ENCODE results near the gene AIF1. TPM values are rescaled to one million over a fixed set of nuclear protein-coding genes. Genes with fewer than 3 reads are reported as not detected.

The AIF1 gene
- total and polyA plus RNA-seq, 2 donors from 2014 or later: 44.1 to 121 TPM

GRCh38 chr6:31664790-31665500 lies 49.9 kb downstream of the AIF1 start, which contains the start of gene GPANK1:
Gene GPANK1 (minus strand): TSS chr6:31664997. CDS start chr6:31664478, 519 bp downstream.
- peaks cover 17 to 26% (median 25%) of the 10 kb centered on the region in 3 donors for H3K36me3 ChIP-seq (ENCODE audit: control insufficient read depth in 2 of 3, insufficient read depth in 3 of 3, low read length in 3 of 3)
- intact Hi-C loops (cut with DNase I): no loop called here
- H3K27me3 ChIP-seq (ENCODE audit: control insufficient read depth, insufficient read depth, low read length): no peaks in the 10 kb centered on the region
- no peak for FAIRE-seq
- H3K4me3 ChIP-seq (ENCODE audit: low read length in 3 of 3): peak within 1 kb of the TSS; percentile 89 to 94 (median 94)
- TF ChIP-seq CTCF (IDR thresholded peaks at IDR 0.05; ENCODE audit: borderline replicate concordance, extremely low read depth, insufficient read depth): no peak
- H3K9me3 ChIP-seq (ENCODE audit: control insufficient read depth in 2 of 3, insufficient read depth in 1 of 3, low read length in 3 of 3): no peaks in the 10 kb centered on the region
- peak within 1 kb of the TSS; percentile 67 to 97 (median 77) for H3K9ac ChIP-seq (ENCODE audit: low read length in 3 of 3)
- peaks cover 2 to 30% (median 29%) of the 10 kb centered on the region in 3 donors for H3K4me1 ChIP-seq (ENCODE audit: control insufficient read depth in 2 of 3, insufficient read depth in 2 of 3, low read depth in 1 of 3, low read length in 3 of 3)
- DNase-seq: peak; percentile 90 to 98 (median 95)
- peak within 1 kb of the TSS; percentile 85 to 97 for H3K27ac ChIP-seq (ENCODE audit: low read depth in 2 of 2, low read length in 2 of 2)

- peak within 1 kb of the TSS; percentile 85 to 97 for H3K27ac ChIP-seq (ENCODE audit: low read depth in 2 of 2, low read length in 2 of 2)
- H3K27me3 ChIP-seq (ENCODE audit: control insufficient read depth, insufficient read depth, low read length): no peaks in the 10 kb centered on the region
- no peak for FAIRE-seq
- peak within 1 kb of the TSS; percentile 89 to 94 (median 94) for H3K4me3 ChIP-seq (ENCODE audit: low read length in 3 of 3)
- TF ChIP-seq CTCF (IDR thresholded peaks at IDR 0.05; ENCODE audit: borderline replicate concordance, extremely low read depth, insufficient read depth): no peak
- H3K4me1 ChIP-seq (ENCODE audit: control insufficient read depth in 2 of 3, insufficient read depth in 2 of 3, low read depth in 1 of 3, low read length in 3 of 3): peaks cover 2 to 30% (median 29%) of the 10 kb centered on the region in 3 donors
- no peaks in the 10 kb centered on the region for H3K9me3 ChIP-seq (ENCODE audit: control insufficient read depth in 2 of 3, insufficient read depth in 1 of 3, low read length in 3 of 3)
- peak within 1 kb of the TSS; percentile 73 to 97 (median 92) for H3K9ac ChIP-seq (ENCODE audit: low read length in 3 of 3)
- peak; percentile 98 to 99 (median 99) for DNase-seq
- H3K36me3 ChIP-seq (ENCODE audit: control insufficient read depth in 2 of 3, insufficient read depth in 3 of 3, low read length in 3 of 3): peaks cover 17 to 34% (median 33%) of the 10 kb centered on the region in 3 donors
- intact Hi-C loops (cut with DNase I): no loop called here
These were observed 50.7 kb downstream of the AIF1 start, which contains the start of gene CSNK2B for GRCh38 chr6:31665501-31666336. Gene CSNK2B (plus strand): TSS chr6:31666080. CDS start chr6:31666832, 752 bp downstream.

- Histone ChIP-seq H3K4me3 (ENCODE audit: low read length in 3 of 3) (peak overlapping the region; percentile 75 to 94 (median 89)), H3K4me1 (ENCODE audit: control insufficient read depth in 2 of 3, insufficient read depth in 2 of 3, low read depth in 1 of 3, low read length in 3 of 3) (peaks cover 2 to 30% (median 24%) of the 10 kb centered on the region in 3 donors), H3K27ac (ENCODE audit: low read depth in 2 of 2, low read length in 2 of 2) (peak overlapping the region; percentile 85 to 88), H3K9ac (ENCODE audit: low read length in 3 of 3) (peak overlapping the region; percentile 30 to 92 (median 73)), H3K9me3 (ENCODE audit: control insufficient read depth in 2 of 3, insufficient read depth in 1 of 3, low read length in 3 of 3) (no peaks in the 10 kb centered on the region), H3K27me3 (ENCODE audit: control insufficient read depth, insufficient read depth, low read length) (no peaks in the 10 kb centered on the region), H3K36me3 (ENCODE audit: control insufficient read depth in 2 of 3, insufficient read depth in 3 of 3, low read length in 3 of 3) (peaks cover 17 to 40% (median 39%) of the 10 kb centered on the region in 3 donors)
- no peak for TF ChIP-seq CTCF (IDR thresholded peaks at IDR 0.05; ENCODE audit: borderline replicate concordance, extremely low read depth, insufficient read depth)
- intact Hi-C loops (cut with DNase I): no loop called here
- DNase-seq (no peak), FAIRE-seq (no peak)
These were observed 51.4 kb downstream of the AIF1 start for GRCh38 chr6:31666337-31666965.

Small RNAs within 50 kb of the gene (microRNA-seq; reads per million reads assigned to microRNA genes)
- not detected for gene MIR6832

Other genes starting within 250 kb of the AIF1 start
Only the 30 nearest of the 35 such genes appear.
- gene MICB, start 117.1 kb upstream of the AIF1 start, total RNA-seq: 5.7 TPM
- gene MICB, start 117.1 kb upstream of the AIF1 start, polyA plus RNA-seq (ENCODE audit: insufficient read depth, low read depth, low replicate concordance): 1.5 TPM
- gene MCCD1, start 86.3 kb upstream of the AIF1 start, total RNA-seq: 3.5 TPM
- 325 TPM for gene MCCD1, start 86.3 kb upstream of the AIF1 start, polyA plus RNA-seq (ENCODE audit: insufficient read depth, low read depth, low replicate concordance)
- 295 TPM for gene DDX39B, start 73.2 kb upstream of the AIF1 start, total RNA-seq
- gene DDX39B, start 73.2 kb upstream of the AIF1 start, polyA plus RNA-seq (ENCODE audit: insufficient read depth, low read depth, low replicate concordance): 183 TPM
- gene ATP6V1G2, start 68.6 kb upstream of the AIF1 start, total RNA-seq: 1.2 TPM
- gene ATP6V1G2, start 68.6 kb upstream of the AIF1 start, polyA plus RNA-seq (ENCODE audit: insufficient read depth, low read depth, low replicate concordance): 6.0 TPM
- 20.0 TPM for gene NFKBIL1, start 67.6 kb upstream of the AIF1 start, total RNA-seq
- 28.2 TPM for gene NFKBIL1, start 67.6 kb upstream of the AIF1 start, polyA plus RNA-seq (ENCODE audit: insufficient read depth, low read depth, low replicate concordance)
- gene LTA, start 42.9 kb upstream of the AIF1 start, total RNA-seq: 0.35 TPM
- not detected for gene LTA, start 42.9 kb upstream of the AIF1 start, polyA plus RNA-seq (ENCODE audit: insufficient read depth, low read depth, low replicate concordance)
- 5.4 TPM for gene TNF, start 39.7 kb upstream of the AIF1 start, total RNA-seq
- 0.69 TPM for gene TNF, start 39.7 kb upstream of the AIF1 start, polyA plus RNA-seq (ENCODE audit: insufficient read depth, low read depth, low replicate concordance)
- gene LTB, start 32.8 kb upstream of the AIF1 start, total RNA-seq: 18.5 TPM
- gene LTB, start 32.8 kb upstream of the AIF1 start, polyA plus RNA-seq (ENCODE audit: insufficient read depth, low read depth, low replicate concordance): 6.6 TPM
- gene LST1, start 29.0 kb upstream of the AIF1 start, total RNA-seq: 31.5 TPM
- 14.8 TPM for gene LST1, start 29.0 kb upstream of the AIF1 start, polyA plus RNA-seq (ENCODE audit: insufficient read depth, low read depth, low replicate concordance)
- gene NCR3, start 22.2 kb upstream of the AIF1 start, total RNA-seq: 0.82 TPM
- gene NCR3, start 22.2 kb upstream of the AIF1 start, polyA plus RNA-seq (ENCODE audit: insufficient read depth, low read depth, low replicate concordance): not detected
- gene PRRC2A, start 5.5 kb downstream of the AIF1 start, total RNA-seq: 159 TPM
- gene PRRC2A, start 5.5 kb downstream of the AIF1 start, polyA plus RNA-seq (ENCODE audit: insufficient read depth, low read depth, low replicate concordance): 84.6 TPM
- gene BAG6, start 37.4 kb downstream of the AIF1 start, total RNA-seq: 232 TPM
- 215 TPM for gene BAG6, start 37.4 kb downstream of the AIF1 start, polyA plus RNA-seq (ENCODE audit: insufficient read depth, low read depth, low replicate concordance)
- 4.6 TPM for gene APOM, start 40.7 kb downstream of the AIF1 start, total RNA-seq
- gene APOM, start 40.7 kb downstream of the AIF1 start, polyA plus RNA-seq (ENCODE audit: insufficient read depth, low read depth, low replicate concordance): 154 TPM
- 26.5 TPM for gene C6orf47, start 45.5 kb downstream of the AIF1 start, total RNA-seq
- gene C6orf47, start 45.5 kb downstream of the AIF1 start, polyA plus RNA-seq (ENCODE audit: insufficient read depth, low read depth, low replicate concordance): 25.5 TPM
- gene GPANK1, start 49.8 kb downstream of the AIF1 start, total RNA-seq: 17.7 TPM
- gene GPANK1, start 49.8 kb downstream of the AIF1 start, polyA plus RNA-seq (ENCODE audit: insufficient read depth, low read depth, low replicate concordance): 28.6 TPM
- 130 TPM for gene CSNK2B, start 50.8 kb downstream of the AIF1 start, total RNA-seq
- gene CSNK2B, start 50.8 kb downstream of the AIF1 start, polyA plus RNA-seq (ENCODE audit: insufficient read depth, low read depth, low replicate concordance): 270 TPM
- 15.1 TPM for gene LY6G5B, start 54.7 kb downstream of the AIF1 start, total RNA-seq
- 2.5 TPM for gene LY6G5B, start 54.7 kb downstream of the AIF1 start, polyA plus RNA-seq (ENCODE audit: insufficient read depth, low read depth, low replicate concordance)
- 2.5 TPM for gene LY6G5C, start 65.8 kb downstream of the AIF1 start, total RNA-seq
- 4.6 TPM for gene LY6G5C, start 65.8 kb downstream of the AIF1 start, polyA plus RNA-seq (ENCODE audit: insufficient read depth, low read depth, low replicate concordance)
- 48.7 TPM for gene ABHD16A, start 88.1 kb downstream of the AIF1 start, total RNA-seq
- gene ABHD16A, start 88.1 kb downstream of the AIF1 start, polyA plus RNA-seq (ENCODE audit: insufficient read depth, low read depth, low replicate concordance): 50.2 TPM
- gene LY6G6F, start 91.6 kb downstream of the AIF1 start, total RNA-seq: not detected
- not detected for gene LY6G6F, start 91.6 kb downstream of the AIF1 start, polyA plus RNA-seq (ENCODE audit: insufficient read depth, low read depth, low replicate concordance)
- gene LY6G6D, start 100.1 kb downstream of the AIF1 start, total RNA-seq: not detected
- gene LY6G6D, start 100.1 kb downstream of the AIF1 start, polyA plus RNA-seq (ENCODE audit: insufficient read depth, low read depth, low replicate concordance): not detected
- gene LY6G6C, start 106.5 kb downstream of the AIF1 start, total RNA-seq: not detected
- gene LY6G6C, start 106.5 kb downstream of the AIF1 start, polyA plus RNA-seq (ENCODE audit: insufficient read depth, low read depth, low replicate concordance): not detected
- gene MPIG6B, start 108.1 kb downstream of the AIF1 start, total RNA-seq: 0.60 TPM
- not detected for gene MPIG6B, start 108.1 kb downstream of the AIF1 start, polyA plus RNA-seq (ENCODE audit: insufficient read depth, low read depth, low replicate concordance)
- gene DDAH2, start 114.1 kb downstream of the AIF1 start, total RNA-seq: 98.9 TPM
- gene DDAH2, start 114.1 kb downstream of the AIF1 start, polyA plus RNA-seq (ENCODE audit: insufficient read depth, low read depth, low replicate concordance): 147 TPM
- 456 TPM for gene CLIC1, start 121.3 kb downstream of the AIF1 start, total RNA-seq
- 489 TPM for gene CLIC1, start 121.3 kb downstream of the AIF1 start, polyA plus RNA-seq (ENCODE audit: insufficient read depth, low read depth, low replicate concordance)
- gene MSH5, start 124.8 kb downstream of the AIF1 start, total RNA-seq: 23.7 TPM
- 14.4 TPM for gene MSH5, start 124.8 kb downstream of the AIF1 start, polyA plus RNA-seq (ENCODE audit: insufficient read depth, low read depth, low replicate concordance)
- gene SAPCD1, start 147.4 kb downstream of the AIF1 start, total RNA-seq: 6.5 TPM
- gene SAPCD1, start 147.4 kb downstream of the AIF1 start, polyA plus RNA-seq (ENCODE audit: insufficient read depth, low read depth, low replicate concordance): 6.8 TPM
- gene VWA7, start 162.1 kb downstream of the AIF1 start, total RNA-seq: 32.5 TPM
- gene VWA7, start 162.1 kb downstream of the AIF1 start, polyA plus RNA-seq (ENCODE audit: insufficient read depth, low read depth, low replicate concordance): 10.2 TPM
- gene VARS1, start 180.5 kb downstream of the AIF1 start, total RNA-seq: 79.0 TPM
- gene VARS1, start 180.5 kb downstream of the AIF1 start, polyA plus RNA-seq (ENCODE audit: insufficient read depth, low read depth, low replicate concordance): 30.3 TPM
- gene LSM2, start 191.7 kb downstream of the AIF1 start, total RNA-seq: 41.6 TPM
- 70.6 TPM for gene LSM2, start 191.7 kb downstream of the AIF1 start, polyA plus RNA-seq (ENCODE audit: insufficient read depth, low read depth, low replicate concordance)

Data from kidney (tissue), 14 donors.